GM18507 (cell line): ENCODE data around the gene ARSG.
"Not testable (repeated sequence)": the region's sequence is repeated elsewhere in the genome, so short reads cannot be mapped to it uniquely, and the experiment has no call there.

Experiments
- DNase-seq: peaks from one replicate; pipeline ENCODE4 v3.0.0; 2011; ENCODE audit warnings: low read depth; ENCODE audit not compliant: insufficient read length; ENCODE audit errors: extremely low spot score
- FAIRE-seq: peaks from 2 replicates; lab custom pipeline; 2011; peaks lifted over from hg19 to GRCh38; lab: Jason Lieb, UNC

ARSG gene

GRCh38 chr17:68290955-68291835 lies at the start of gene ARSG, which contains the start of gene SLC16A6:
ARSG (plus strand) TSS chr17:68291495; CDS start chr17:68307494, 15,999 bp downstream.
SLC16A6 (minus strand) TSS chr17:68291127; CDS start chr17:68278320, 12,807 bp downstream.
- FAIRE-seq (peak; percentile 62), DNase-seq (peak; percentile 72)

- no peak for FAIRE-seq
Observed at GRCh38 chr17:68246271-68247028, 44.8 kb upstream of the ARSG start.

GRCh38 chr17:68247445-68248198 lies 43.7 kb upstream of the ARSG start, which contains the start of gene AMZ2:
AMZ2 (plus strand) TSS chr17:68248043; CDS start chr17:68250188, 2,145 bp downstream.
- FAIRE-seq = peak; percentile 92

More at GRCh38 chr17:68246271-68247028, 44.8 kb upstream of the ARSG start:
- no peak for DNase-seq

GRCh38 chr17:68248199-68248825 lies 43.0 kb upstream of the ARSG start:
- FAIRE-seq (no peak), DNase-seq (no peak)

More at GRCh38 chr17:68247445-68248198, 43.7 kb upstream of the ARSG start, which contains the start of gene AMZ2:
- peak; percentile 76 for DNase-seq

GRCh38 chr17:68248891-68249290 lies 42.4 kb upstream of the ARSG start:
- FAIRE-seq (peak; percentile 41), DNase-seq (no peak)

GRCh38 chr17:68249354-68249765 lies 41.9 kb upstream of the ARSG start:
- no peak for DNase-seq

GRCh38 chr17:68253426-68253825 lies 37.9 kb upstream of the ARSG start:
- FAIRE-seq = peak; percentile 12
- not testable (repeated sequence) for DNase-seq

More at GRCh38 chr17:68249354-68249765, 41.9 kb upstream of the ARSG start:
- no peak for FAIRE-seq

GRCh38 chr17:68255151-68255550 lies 36.1 kb upstream of the ARSG start:
- FAIRE-seq (no peak), DNase-seq (no peak)

- FAIRE-seq = peak; percentile 76
- DNase-seq = no peak
Observed at GRCh38 chr17:68255731-68256538, 35.4 kb upstream of the ARSG start.

GRCh38 chr17:68256701-68257100 lies 34.6 kb upstream of the ARSG start:
- FAIRE-seq = not testable (repeated sequence)

GRCh38 chr17:68257934-68258333 lies 33.4 kb upstream of the ARSG start:
- DNase-seq = no peak
- FAIRE-seq = no peak

More at GRCh38 chr17:68256701-68257100, 34.6 kb upstream of the ARSG start:
- DNase-seq = not testable (repeated sequence)

GRCh38 chr17:68258890-68259647 lies 32.2 kb upstream of the ARSG start:
- peak; percentile 96 for FAIRE-seq

GRCh38 chr17:68259648-68259951 lies 31.7 kb upstream of the ARSG start:
- FAIRE-seq = peak; percentile 72
- DNase-seq = not testable (repeated sequence)

More at GRCh38 chr17:68258890-68259647, 32.2 kb upstream of the ARSG start:
- peak; percentile 53 for DNase-seq

- no peak for FAIRE-seq
- DNase-seq = no peak
Observed at GRCh38 chr17:68260051-68260762, 31.1 kb upstream of the ARSG start.

GRCh38 chr17:68262467-68262866 lies 28.8 kb upstream of the ARSG start:
- not testable (repeated sequence) for DNase-seq, FAIRE-seq

GRCh38 chr17:68263101-68263681 lies 28.1 kb upstream of the ARSG start:
- not testable (repeated sequence) for DNase-seq
- peak; percentile 95 for FAIRE-seq
